A673 (cell line): ENCODE measurements around the gene PLAC9.

Source experiments
- CTCF ChIP-seq: fragments of 300-800, 200-600 bp; sonication (generic); conservative IDR thresholded peaks from 2 replicates; pipeline ENCODE4 v1.5.1; 2017; ENCODE audit warnings: low read depth, mild to moderate bottlenecking, antibody characterized with exemption, low read length, moderate library complexity, mixed read lengths
- EZH2 ChIP-seq: fragments of 200-600 bp; sonication (generic); IDR thresholded peaks from 2 replicates; pipeline ENCODE4 v1.6.1; 2017; ENCODE audit warnings: borderline replicate concordance, low read depth, mild to moderate bottlenecking, mixed read lengths, antibody characterized with exemption, low read length; ENCODE audit not compliant: poor library complexity, severe bottlenecking

- peak; percentile 71 for TF ChIP-seq EZH2
- TF ChIP-seq CTCF = no peak
Observed at GRCh38 chr10:80132299-80133139, at the start of gene PLAC9.
